Measurements from ENCODE around the gene CTSL.

GRCh38 chr9:87711857-87712800 lies 13.8 kb upstream of the CTSL start:
- no peak for TF ChIP-seq CTCF (conservative IDR thresholded peaks at IDR 0.05; ENCODE audit: low read depth, low read length)
- TF ChIP-seq EZH2phosphoT487 (IDR thresholded peaks at IDR 0.05; ENCODE audit: borderline replicate concordance, low read length) = no peak

Measured in PC-3 (cell line).